Stimulated activated CD4-positive, alpha-beta T cell treated with anti-CD3 and anti-CD28 coated beads, Interleukin-4, amount 100 ng/mL, for 48 hours (primary cell): Measurements from ENCODE around the gene KIF5A.
"Not testable (repeated sequence)": the region's sequence is repeated elsewhere in the genome, so short reads cannot be mapped to it uniquely, and the experiment has no call there.

Source experiments
- DNase-seq, 2 donors: peaks; one replicate each; pipeline ENCODE4 v3.0.0-alpha.2; 2020; ENCODE audit warnings: low read depth in 2 of 2

Gene KIF5A

DNA sequence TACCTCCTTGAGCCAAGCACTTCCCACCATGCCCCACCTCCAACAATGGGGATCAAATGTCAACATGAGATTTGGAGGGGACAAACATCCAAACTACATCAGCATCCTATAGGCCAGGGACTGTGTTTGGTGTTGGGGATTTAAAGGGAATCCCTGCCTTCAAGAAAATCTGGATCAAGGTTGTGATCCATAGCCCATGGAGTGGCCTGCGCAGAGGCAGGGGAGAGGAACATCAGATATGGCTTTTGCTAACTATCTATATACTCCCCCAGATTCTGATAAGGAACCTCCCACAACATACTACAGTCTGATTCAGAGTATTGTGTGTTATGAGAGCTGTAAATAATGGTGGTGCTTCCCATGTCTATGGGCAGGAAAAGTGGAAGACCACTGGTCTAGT is 5.1 kb downstream of the KIF5A start:
- DNase-seq, result no peak

DNA sequence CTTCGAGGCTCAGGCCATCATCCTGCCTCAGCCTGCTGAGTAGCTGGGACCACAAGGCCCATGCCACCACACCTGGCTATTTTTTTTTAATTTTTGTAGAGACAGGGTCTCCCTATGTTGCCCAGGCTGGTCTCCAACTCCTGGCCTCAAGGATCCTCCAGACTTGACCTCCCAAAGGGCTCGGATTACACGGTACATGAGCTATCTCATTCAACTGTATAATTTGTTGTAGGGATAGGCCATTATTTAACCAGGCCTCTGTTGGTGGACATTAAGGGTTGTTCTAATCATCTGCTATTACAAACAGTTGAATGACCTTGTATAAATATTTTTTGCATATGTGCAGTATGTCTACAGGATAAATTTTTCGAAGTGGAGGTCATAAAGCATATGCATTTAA is 9.0 kb downstream of the KIF5A start:
- no peak for DNase-seq

DNA sequence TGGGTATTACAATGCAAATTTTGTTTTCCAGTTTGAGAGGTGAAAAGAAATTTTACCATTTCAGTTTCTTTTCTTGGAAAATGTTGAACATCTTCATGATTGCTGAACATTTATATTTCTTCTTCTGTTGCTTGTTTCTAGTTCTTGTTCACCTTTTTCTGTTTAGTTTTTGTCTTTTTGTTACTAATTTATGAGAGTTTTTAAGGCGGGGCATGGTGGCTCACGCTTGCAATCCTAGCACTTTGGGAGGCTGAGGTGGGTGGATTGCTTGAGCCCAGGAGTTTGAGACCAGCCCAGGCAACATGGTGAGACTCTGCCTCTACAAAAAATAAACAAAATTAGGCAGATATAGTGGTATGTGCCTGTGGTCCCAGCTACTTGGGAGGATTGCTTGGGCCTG is 10.7 kb downstream of the KIF5A start:
- no peak for DNase-seq

DNA sequence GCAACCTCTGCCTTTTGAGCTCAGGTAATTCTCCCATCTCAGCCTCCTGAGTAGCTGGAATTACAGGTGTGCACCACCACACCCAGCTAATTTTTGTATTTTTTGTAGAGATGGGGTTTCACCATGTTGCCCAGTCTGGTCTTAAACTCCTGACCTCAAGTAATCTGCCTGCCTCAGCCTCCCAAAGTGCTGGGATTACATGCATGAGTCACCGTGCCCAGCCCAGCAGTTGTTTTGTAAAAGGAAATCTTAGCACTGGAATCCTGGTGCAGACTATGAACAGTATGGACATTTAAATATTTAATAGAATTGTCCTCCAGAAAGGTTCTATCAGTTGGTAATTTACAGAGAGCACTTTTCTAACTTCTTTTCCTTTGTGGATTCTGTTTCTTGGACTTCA is 11.3 kb downstream of the KIF5A start:
- DNase-seq, result not testable (repeated sequence)

DNA sequence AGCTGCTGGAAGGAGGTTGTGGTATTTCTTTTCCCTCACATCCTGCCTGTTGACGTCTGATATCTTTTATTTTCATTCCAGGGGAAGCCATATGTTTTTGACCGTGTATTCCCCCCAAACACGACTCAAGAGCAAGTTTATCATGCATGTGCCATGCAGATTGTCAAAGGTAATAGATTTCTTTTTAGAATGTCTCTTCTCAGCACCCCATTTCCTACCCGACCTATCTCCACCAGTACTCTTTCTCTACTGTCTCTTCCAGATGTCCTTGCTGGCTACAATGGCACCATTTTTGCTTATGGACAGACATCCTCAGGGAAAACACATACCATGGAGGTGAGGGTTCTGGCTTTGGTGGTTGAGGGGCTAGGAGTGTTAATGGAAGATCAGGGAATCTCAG is 13.5 kb downstream of the KIF5A start:
- no peak for DNase-seq

DNA sequence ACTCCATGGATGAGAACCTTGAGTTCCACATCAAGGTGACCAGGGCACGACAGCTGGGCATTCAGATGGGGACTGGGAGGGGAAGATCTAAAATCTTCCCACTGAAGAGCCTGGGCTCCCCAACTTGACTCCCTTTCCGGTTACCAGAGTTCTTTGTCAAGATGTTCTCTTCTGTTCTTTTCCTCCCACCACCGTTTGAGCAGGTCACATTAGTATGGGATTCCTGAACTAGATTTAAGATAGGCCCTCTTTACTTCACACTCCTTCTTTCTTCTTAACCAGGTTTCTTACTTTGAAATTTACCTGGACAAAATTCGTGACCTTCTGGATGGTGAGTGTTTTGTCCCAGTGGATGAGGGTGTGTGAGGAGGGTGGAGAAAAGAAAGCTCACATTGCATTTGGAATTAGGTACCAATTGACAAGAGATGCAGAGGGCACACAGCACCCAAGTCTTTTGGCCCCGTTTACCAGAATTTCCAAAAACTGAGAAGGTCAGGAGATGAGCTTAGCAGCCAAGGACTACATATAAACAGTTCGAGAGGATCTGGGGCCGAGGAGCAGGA is 14.4 kb downstream of the KIF5A start:
- DNase-seq, result no peak

DNA sequence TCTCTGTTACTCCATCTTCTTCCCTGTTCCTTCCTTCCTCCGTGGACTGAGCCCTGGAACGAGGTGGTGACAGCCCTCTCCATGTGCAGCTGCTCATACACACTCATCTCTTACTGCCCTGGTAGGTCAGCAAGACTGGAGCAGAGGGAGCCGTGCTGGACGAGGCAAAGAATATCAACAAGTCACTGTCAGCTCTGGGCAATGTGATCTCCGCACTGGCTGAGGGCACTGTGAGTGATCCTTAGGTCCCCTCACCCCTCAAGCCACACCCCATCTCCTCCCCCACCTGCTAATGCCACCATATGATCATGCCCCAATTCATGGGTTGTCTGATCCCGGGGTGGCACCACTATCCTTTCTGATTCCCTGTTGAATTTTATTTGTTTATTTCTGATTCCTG is 19.0 kb downstream of the KIF5A start:
- no peak for DNase-seq

DNA sequence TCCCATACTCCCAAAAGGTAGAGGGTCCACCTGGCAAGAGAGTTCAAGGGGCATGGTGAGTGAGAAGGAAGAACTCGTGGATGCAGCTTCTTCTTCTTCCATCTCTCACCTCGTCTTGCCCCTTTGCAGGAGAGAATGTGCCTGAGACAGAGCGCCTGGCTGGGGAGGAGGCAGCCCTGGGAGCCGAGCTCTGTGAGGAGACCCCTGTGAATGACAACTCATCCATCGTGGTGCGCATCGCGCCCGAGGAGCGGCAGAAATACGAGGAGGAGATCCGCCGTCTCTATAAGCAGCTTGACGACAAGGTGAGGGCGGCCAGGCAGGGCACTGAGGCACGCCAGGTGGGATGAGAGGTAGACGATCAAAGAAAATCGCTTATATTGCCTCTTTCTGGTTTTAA is 20.0 kb downstream of the KIF5A start:
- no peak for DNase-seq

DNA sequence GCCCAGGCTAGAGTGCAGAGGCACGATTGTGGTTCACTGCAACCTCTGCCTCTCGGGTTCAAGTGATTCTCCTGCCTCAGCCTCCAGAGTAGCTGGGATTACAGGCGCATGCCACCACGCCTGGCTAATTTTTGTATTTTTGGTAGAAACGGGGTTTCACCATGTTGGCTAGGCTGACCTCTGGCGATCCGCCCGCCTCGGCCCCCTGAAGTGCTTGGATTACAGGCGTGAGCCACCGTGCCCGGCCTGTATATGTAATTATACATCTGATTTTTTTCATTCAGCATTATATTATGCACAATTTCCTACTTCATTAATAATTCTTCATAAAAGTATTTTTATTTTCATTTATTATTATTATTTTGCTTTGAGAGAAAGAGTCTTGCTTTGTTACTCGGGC is 20.6 kb downstream of the KIF5A start:
- not testable (repeated sequence) for DNase-seq

DNA sequence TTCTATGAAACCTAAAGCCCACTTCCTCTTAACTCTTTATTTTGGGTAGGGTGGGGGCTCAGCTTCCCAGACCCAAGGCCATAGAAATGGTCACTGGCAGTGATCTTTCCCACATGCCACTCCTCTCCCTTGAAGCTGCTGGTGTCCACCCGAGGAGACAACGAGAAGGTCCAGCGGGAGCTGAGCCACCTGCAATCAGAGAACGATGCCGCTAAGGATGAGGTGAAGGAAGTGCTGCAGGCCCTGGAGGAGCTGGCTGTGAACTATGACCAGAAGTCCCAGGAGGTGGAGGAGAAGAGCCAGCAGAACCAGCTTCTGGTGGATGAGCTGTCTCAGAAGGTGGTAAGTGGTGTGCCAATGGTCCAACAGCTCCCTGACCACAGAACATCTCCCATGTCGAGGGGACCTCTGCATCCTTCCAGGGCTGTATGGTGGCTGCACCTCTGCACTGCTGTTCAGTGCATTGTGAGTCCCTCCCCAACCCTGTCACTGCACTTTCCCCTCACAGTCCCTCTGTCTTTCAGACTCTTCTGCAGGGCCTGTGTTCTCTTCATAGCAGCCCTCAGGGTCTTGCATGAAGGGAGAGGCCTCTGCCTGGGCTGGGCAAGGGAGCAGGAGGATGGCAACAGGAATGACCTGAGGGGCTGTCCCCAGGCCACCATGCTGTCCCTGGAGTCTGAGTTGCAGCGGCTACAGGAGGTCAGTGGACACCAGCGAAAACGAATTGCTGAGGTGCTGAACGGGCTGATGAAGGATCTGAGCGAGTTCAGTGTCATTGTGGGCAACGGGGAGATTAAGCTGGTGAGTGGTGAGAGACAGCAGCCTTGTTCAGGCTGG is 22.3 kb downstream of the KIF5A start:
- DNase-seq, result no peak

DNA sequence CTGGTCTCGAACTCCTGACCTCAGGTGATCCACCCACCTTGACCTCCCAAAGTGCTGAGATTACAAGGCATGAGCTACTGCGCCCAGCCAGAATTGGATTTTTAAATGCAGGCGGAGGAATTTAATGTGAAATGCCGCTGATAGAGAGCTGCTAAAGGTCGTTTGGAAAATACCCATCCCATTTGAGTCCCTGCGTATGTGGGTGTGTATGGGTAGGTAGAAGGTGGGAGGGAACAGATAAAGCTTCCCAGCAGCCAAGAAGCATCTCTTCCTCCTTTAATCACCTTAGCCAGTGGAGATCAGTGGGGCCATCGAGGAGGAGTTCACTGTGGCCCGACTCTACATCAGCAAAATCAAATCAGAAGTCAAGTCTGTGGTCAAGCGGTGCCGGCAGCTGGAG is 25.0 kb downstream of the KIF5A start:
- no peak for DNase-seq

DNA sequence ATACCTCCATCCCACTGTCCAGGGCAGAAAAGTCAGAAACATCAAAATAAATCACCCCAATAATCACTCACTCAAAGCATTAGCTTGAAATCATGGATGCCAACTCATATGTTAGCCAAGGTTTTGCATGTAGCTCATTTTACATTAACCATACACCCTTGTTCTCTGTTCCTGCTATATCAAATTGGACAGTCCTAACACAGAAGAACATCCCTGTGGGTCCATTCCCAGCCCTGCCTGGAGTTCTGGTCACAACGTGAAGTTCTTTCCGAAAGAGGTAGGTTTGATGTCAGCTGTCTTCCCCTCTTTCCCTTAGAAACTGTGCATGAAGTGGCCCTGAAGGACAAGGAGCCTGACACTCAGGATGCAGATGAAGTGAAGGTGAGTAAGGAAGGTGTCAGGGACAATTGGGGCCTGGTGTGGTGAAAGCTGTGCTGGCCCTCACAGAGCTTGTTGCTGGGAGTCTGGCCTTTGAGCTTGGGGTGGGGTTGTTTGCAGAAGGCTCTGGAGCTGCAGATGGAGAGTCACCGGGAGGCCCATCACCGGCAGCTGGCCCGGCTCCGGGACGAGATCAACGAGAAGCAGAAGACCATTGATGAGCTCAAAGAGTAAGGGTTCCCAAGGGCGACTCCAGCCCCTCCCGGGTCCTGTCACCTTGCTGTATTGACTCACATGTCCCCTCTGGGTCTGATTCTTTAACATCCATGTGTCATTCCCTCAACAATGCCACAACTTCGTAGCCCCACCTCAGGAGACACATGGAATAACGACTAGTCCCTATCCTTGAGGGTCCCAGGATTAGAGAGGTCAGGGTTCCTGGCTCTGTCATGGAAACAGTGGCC is 26.1 kb downstream of the KIF5A start:
- no peak for DNase-seq

DNA sequence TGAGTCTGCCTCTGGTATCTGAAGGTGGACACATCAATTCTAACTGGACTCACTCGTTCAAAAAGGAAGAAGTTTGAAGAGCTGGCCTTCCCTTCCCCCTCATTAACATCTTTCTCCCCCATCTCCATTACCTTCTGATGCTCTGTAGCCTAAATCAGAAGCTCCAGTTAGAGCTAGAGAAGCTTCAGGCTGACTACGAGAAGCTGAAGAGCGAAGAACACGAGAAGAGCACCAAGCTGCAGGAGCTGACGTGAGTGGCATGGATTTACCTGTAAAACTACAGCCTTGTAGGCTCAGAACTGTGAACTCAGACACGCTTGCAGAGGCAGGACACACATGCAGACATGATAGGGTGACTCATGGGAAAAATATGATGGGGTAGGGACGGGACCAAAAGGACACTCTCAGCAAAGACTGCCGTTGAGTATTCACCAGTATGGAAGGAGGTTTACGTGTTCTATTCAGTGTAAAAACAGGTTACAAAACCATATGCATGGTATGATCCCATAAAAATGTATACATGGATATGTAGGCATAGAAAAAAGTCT is 26.8 kb downstream of the KIF5A start:
- no peak for DNase-seq

DNA sequence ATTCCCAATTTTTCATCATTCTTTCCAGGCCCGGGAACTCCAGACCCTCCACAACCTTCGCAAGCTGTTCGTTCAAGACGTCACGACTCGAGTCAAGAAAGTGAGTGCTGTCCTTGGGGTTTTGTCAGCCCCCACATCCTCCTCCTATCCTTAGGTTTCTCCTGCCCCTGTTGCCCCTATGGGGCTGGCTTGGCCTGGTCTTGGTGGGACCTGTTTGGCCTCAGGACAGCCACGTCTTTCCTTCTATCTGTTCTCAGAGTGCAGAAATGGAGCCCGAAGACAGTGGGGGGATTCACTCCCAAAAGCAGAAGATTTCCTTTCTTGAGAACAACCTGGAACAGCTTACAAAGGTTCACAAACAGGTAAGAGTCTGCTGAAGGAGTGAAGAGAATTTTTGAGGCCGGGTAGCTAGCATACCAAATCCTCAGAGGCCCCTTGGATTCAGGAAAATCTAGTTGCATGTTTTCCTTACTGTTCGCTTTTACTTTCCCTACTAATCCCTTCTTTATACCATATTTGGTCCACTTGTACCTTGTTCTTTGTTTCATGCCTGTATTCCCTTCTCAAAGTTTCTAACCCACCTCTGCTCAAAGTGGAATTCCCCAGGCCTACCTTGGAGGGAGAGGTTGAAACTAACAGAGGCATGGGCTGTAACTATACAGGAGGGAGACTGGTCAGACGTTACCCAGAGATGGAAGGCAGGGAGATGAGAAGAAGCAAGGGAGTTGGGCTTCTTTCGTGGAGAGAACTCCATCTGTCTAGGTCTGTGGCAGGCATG is 28.3 kb downstream of the KIF5A start:
- DNase-seq, result no peak

DNA sequence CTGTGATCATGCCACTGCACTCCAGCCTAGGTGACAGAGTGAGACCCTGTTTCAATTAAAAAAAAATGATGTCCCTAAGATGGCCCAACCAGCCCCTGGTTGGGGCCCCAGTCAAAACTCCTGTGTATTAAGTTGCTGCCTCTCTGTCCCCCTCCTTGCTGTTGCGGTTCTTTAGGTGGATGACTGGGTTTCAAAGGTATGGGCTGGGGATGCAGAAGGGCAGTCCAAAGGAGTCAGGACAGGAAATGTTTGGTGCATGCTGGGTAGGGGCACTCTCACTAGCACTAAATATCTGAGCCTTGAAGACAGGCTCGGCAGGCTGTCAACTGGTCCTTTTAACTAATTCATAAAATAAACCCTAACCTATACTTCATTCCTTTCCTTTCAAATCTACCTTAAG is 29.2 kb downstream of the KIF5A start:
- DNase-seq, result no peak

DNA sequence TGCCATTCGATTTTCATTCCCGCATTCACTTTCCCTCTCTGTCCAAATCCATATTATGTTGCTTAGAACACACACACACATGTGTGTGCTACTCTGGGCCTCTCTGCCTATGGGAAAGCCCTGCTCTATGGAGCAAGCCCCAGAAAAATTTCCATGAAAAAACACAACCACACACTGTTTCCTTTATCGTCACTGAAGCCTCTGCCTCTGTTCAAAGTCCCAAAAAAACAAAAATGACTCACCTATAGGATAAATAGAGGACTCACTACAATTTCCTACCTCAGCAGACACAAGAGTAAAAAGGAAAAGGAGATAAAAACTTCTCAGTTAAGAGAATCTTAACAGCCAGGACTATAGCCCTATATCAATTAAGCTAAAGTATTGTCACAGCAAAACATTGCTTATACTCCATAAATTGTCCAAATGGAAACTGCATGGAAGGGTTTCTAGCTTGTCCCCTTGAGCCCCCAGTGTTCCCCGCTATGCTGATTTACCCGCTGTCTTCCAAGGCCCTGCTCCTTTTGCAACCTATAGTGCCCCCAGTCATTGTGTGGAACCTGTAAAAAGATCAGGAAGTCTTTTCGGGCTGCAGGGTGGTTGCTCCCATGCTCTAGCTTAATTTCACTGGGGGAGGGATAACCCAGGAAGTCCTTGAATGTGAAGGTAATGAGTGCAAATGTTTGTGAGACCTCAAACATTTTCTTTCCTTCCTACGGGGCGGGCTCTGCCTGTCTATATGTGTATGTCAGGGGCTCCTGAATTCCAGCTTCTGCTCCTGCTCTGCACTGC is 30.0 kb downstream of the KIF5A start:
- DNase-seq, result no peak

DNA sequence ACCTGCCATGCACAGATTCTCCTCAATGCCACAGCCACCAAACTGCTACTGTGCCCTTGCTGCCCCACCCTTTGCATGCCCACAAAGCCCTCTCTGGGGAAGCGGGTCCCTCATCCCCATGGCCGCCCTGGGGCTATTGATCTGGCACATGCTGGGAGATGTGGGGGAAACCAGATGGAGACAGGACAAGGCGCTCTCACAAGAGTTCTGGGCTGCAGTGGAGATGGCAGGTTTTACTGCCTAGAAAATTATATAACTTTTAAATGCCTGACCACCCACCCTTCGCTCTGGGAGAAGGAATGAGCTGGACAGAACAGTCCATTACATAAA is 30.6 kb downstream of the KIF5A start:
- no peak for DNase-seq

DNA sequence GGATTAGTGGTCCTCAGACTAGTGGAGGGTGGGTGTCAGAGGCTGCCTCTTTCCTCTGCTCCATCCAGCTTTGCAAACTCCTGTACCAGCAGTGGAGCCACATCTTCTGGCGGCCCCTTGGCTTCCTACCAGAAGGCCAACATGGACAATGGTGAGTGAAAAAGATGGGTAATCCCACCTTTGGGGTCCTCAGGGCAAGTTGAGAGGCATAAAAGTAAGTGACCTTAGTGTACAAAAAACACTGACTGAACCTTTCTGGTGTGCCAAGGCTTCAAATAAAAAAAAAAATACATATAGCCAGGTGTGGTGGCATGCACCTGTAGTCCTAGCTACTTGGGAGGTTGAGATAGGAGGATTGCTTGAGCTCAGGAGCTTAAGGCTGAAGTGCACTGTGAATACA is 32.0 kb downstream of the KIF5A start:
- no peak for DNase-seq

DNA sequence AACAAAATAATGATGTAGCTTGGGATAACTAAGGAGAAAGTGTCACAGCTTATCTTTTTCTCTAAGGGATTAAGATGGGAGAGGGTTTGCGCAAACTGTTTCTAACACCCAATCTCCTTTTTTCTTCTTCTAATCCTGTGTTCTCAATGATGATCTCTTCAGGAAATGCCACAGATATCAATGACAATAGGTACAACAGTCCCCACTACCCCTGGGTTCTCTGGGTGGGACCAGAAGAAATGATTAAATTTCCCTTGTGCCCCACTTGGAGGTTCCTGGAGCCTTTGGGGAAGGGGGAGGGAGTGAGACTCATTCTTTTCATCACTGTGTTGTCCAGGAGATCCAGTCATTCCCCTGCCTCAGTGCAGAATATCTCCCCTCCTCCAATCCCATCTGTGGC is 32.6 kb downstream of the KIF5A start:
- no peak for DNase-seq

DNA sequence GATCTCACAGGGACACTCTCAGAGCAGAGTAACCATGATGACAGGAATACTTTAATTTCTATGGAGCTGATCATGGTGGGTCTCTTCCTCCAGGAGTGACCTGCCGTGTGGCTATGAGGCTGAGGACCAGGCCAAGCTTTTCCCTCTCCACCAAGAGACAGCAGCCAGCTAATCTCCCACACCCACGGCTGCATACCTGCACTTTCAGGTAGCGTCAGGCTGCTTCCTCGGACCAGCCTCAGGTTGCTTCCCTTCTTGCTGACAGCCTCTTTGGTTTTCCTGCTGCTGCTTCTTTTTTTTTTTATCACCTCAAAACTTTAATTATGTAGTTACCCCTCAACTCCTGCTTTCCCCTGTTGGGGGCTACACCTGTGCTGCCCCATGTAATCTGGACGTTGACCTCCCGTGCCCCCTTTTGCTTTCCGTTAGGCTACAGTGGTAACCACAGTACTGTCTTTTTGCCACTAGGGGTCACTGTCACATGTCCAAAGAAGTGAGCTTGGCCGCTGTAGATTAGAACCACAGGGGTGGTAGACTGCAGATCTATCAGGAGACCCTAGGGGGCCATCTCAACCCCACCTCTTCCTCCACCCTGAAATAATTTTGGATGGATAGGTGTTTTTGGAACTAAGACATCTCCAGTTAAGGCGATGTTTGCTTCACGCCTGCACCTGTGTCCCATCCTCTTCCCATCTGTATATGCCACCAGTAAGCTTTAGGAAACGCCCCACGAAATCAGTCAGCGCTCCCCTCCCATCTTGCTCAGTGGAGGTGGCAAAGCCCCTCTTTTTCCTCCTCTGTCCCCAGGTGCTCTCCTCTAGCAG is 33.4 kb downstream of the KIF5A start:
- DNase-seq, result peak; percentile 47
